BJ (cell line): ENCODE data around the gene MAN2B2. TPM values are rescaled to one million over a fixed set of nuclear protein-coding genes. Genes with fewer than 3 reads are reported as not detected.

Source experiments
- CTCF ChIA-PET: fragments of 350-600 bp; formaldehyde crosslinking; extraction: SDS; loops from one replicate; lab custom pipeline; 2021; ENCODE audit warnings: antibody characterized with exemption, inconsistent platforms; lab: Yijun Ruan, JAX
- POLR2A ChIA-PET: fragments of 300-600 bp; sonication (Branson Sonifier 250); formaldehyde crosslinking; extraction: SDS; loops from one replicate; lab custom pipeline; 2021; ENCODE audit warnings: antibody characterized with exemption; lab: Charles Lee
- DNase-seq: peaks from one replicate; pipeline ENCODE4 v3.0.0-alpha.2; 2011; ENCODE audit warnings: low read depth
- H3K27me3 ChIP-seq: 2 replicates; pipeline ENCODE4 v1.6.0; 2011; ENCODE audit warnings: low read length; ENCODE audit not compliant: control insufficient read depth, insufficient read depth
- H3K36me3 ChIP-seq: 2 replicates; pipeline ENCODE4 v1.5.1; 2011; ENCODE audit warnings: low read length; ENCODE audit not compliant: control insufficient read depth, insufficient read depth
- H3K4me3 ChIP-seq: 2 replicates; pipeline ENCODE4 v1.5.1; 2011; ENCODE audit warnings: low read depth, mild to moderate bottlenecking, control low read depth, low read length
- polyA plus RNA-seq: library from polyadenylated mRNA; depleted of rRNA; stranded (reverse); fragments of >200 nt; gene quantifications from 2 replicates; pipeline ENCODE4 v1.2.3, GENCODE V29; 2011
- TF ChIP-seq, protein P1 (sequence below): IDR thresholded peaks from 2 replicates; pipeline ENCODE4 v1.5.1; 2011; ENCODE audit warnings: low read depth, mild to moderate bottlenecking, control low read depth, inconsistent platforms, low read length, moderate library complexity; ENCODE audit not compliant: insufficient read depth

Gene MAN2B2
- polyA plus RNA-seq, 1 experiment, result 43.5 TPM

DNA sequence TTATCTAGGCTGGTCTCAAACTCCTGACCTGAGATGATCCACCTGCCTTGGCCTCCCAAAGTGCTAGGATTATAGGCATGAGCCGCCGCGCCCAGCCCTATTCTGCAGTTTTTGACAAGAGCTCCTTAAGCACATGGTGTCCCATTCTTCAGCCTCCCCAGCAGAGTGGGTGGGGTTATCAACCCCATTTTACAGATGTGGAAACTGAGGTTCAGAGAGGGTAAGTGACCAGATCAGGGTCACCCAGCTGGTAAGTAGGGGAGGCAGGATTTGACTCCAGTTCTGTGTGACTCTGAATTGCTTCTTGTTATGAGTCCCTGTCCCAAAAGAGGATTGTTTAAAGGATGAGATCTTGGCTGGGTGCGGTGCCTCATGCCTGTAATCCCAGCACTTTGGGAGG lies 14.5 kb downstream of the MAN2B2 start:
- no peak for DNase-seq
- Histone ChIP-seq H3K4me3 (no peak overlapping the region), H3K36me3 (peaks cover 7% of the 10 kb centered on the region), H3K27me3 (no peaks in the 10 kb centered on the region)
- TF ChIP-seq, protein P1, sequence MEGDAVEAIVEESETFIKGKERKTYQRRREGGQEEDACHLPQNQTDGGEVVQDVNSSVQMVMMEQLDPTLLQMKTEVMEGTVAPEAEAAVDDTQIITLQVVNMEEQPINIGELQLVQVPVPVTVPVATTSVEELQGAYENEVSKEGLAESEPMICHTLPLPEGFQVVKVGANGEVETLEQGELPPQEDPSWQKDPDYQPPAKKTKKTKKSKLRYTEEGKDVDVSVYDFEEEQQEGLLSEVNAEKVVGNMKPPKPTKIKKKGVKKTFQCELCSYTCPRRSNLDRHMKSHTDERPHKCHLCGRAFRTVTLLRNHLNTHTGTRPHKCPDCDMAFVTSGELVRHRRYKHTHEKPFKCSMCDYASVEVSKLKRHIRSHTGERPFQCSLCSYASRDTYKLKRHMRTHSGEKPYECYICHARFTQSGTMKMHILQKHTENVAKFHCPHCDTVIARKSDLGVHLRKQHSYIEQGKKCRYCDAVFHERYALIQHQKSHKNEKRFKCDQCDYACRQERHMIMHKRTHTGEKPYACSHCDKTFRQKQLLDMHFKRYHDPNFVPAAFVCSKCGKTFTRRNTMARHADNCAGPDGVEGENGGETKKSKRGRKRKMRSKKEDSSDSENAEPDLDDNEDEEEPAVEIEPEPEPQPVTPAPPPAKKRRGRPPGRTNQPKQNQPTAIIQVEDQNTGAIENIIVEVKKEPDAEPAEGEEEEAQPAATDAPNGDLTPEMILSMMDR, result no peak
- POLR2A ChIA-PET, result no interaction called here
- CTCF ChIA-PET, result interaction anchor here (0.7 kb wide), 1 partner anchor 262 kb away, joined by 3 read pairs; no protein-coding TSS in a partner anchor

DNA sequence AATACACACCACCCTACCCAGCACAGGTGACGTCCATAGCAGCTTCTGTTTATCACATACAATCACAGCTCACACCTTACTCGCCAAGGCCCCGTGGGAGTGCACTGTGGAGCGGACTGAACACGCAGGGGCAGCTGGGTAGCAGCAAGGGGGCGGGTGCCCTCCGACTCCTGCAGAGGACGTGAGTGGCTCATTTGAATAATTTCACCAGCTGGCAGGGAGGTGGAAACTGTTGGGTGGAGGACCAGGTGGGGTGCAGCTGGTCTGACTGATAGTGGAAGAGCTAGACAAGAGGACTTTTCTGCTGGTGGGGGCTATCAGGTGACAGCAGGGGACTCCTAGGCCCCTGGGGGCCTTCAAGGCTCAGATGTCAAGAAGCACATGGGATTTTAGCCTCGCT lies 16.3 kb downstream of the MAN2B2 start:
- ChIA-PET POLR2A (no interaction called here), CTCF (no interaction called here)
- no peak overlapping the region for H3K4me3 ChIP-seq
- TF ChIP-seq, protein P1, result no peak
- H3K27me3 ChIP-seq, result no peaks in the 10 kb centered on the region
- DNase-seq, result no peak
- peaks cover 7% of the 10 kb centered on the region for H3K36me3 ChIP-seq

DNA sequence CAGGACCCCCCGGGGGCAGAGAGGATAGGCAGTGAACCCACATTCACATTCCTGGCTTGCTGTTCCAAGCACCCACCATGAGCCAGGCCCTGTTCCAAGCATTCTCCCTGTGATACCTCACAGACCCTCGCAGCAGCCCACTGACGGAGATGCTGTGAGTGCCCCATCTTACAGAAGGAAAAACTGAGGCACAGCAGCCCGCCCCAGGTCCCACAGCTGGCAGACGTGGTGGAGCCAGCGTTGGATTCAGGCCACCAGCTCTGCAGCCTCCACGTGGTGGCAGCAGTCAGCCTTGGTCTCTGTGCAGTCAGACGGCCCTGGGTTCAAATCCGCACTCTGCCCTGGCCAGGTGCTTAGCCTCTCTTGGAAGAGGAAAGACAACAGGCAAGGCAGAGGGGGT lies 16.8 kb downstream of the MAN2B2 start:
- H3K36me3 ChIP-seq, result peaks cover 7% of the 10 kb centered on the region
- H3K4me3 ChIP-seq, result no peak overlapping the region
- ChIA-PET POLR2A (no interaction called here), CTCF (no interaction called here)
- TF ChIP-seq, protein P1, result no peak
- DNase-seq, result no peak
- no peaks in the 10 kb centered on the region for H3K27me3 ChIP-seq

DNA sequence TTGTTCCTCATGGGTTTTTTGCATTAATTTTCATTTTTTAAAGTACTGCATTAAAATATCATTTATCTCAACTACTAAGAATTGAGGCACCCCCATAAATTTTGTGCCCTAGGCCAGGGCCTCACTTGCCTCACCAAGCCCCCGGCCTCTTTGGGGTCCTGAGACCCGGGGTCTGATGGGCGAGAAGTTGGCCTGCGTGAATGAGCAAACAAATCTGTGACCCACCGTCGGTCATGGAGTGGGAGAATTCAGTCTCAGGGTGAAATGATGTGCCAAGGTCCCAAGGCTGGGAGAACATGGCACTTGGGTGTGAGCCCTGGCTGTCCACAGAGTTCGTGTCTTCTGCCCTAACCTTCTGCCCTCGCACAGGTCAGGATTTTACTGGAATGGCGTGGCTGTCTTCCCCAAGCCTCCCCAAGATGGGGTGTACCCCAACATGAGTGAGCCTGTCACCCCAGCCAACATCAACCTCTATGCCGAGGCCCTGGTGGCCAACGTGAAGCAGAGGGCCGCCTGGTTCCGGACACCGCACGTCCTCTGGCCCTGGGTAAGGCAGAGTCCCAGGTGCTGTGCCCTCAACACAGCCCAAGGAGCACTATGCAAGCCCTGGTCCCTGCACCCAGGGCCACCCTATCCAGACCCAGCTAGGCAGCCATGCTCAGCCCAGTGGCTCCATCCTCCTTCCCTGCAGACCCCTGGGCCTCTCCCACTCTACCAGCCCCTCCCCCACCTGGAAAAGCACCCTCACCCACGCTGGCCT lies 18.0 kb downstream of the MAN2B2 start:
- H3K36me3 ChIP-seq, result peaks cover 8% of the 10 kb centered on the region
- H3K27me3 ChIP-seq, result no peaks in the 10 kb centered on the region
- no peak overlapping the region for H3K4me3 ChIP-seq
- POLR2A ChIA-PET, result no interaction called here
- TF ChIP-seq, protein P1, result no peak
- CTCF ChIA-PET, result no interaction called here
- no peak for DNase-seq

DNA sequence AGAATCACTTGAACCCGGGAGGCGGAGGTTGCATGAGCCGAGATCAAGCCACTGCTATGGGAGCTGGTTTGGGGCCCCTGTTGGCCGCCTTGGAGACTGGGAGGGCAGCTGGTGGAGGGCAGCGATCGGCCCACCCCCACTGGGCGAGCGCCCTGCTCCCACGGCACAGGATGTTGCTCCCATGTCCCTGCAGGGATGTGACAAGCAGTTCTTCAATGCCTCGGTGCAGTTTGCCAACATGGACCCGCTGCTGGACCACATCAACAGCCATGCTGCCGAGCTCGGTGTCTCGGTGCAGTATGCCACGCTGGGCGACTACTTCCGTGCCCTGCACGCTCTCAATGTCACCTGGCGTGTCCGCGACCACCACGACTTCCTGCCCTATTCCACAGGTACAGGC lies 19.4 kb downstream of the MAN2B2 start:
- ChIA-PET POLR2A (no interaction called here), CTCF (no interaction called here)
- DNase-seq, result no peak
- Histone ChIP-seq H3K27me3 (no peaks in the 10 kb centered on the region), H3K4me3 (no peak overlapping the region), H3K36me3 (peaks cover 10% of the 10 kb centered on the region)
- TF ChIP-seq, protein P1, result no peak
